GM21526 (cell line): ENCODE results near the gene MOB1A.
"Not testable (repeated sequence)": the region's sequence is repeated elsewhere in the genome, so short reads cannot be mapped to it uniquely, and the experiment has no call there.

ENCODE experiments used
- ATAC-seq: cut with Tn5 transposase; IDR thresholded peaks from one replicate; pipeline ENCODE4 v1.9.1; 2021; ENCODE audit warnings: moderate library complexity; ENCODE audit not compliant: unreplicated experiment, low FRiP score

Gene MOB1A

GRCh38 chr2:74149570-74150319, 28.9 kb downstream of the MOB1A start:
- no peak for ATAC-seq

GRCh38 chr2:74149247-74149525, 29.5 kb downstream of the MOB1A start:
- ATAC-seq, result no peak

GRCh38 chr2:74148457-74149246, 30.0 kb downstream of the MOB1A start:
- ATAC-seq, result no peak

GRCh38 chr2:74147727-74148456, 30.8 kb downstream of the MOB1A start, which contains the start of gene BOLA3:
Gene BOLA3, minus strand, starts transcription at chr2:74147912. Its CDS starts 38 bp downstream, at chr2:74147874.
- ATAC-seq, result peak; percentile 80

- no peak for ATAC-seq
These were observed 31.6 kb downstream of the MOB1A start for GRCh38 chr2:74146929-74147726.

GRCh38 chr2:74142340-74142739, 36.3 kb downstream of the MOB1A start:
- ATAC-seq, result no peak

GRCh38 chr2:74138600-74139323, 39.9 kb downstream of the MOB1A start:
- no peak for ATAC-seq

GRCh38 chr2:74137651-74138599, 40.8 kb downstream of the MOB1A start:
- ATAC-seq, result no peak

- no peak for ATAC-seq
These were observed 46.8 kb downstream of the MOB1A start for GRCh38 chr2:74131901-74132300.

- ATAC-seq, result no peak
These were observed 48.3 kb downstream of the MOB1A start for GRCh38 chr2:74130211-74130995.

GRCh38 chr2:74128206-74128605, 50.5 kb downstream of the MOB1A start:
- ATAC-seq, result no peak

- not testable (repeated sequence) for ATAC-seq
These were observed 54.7 kb downstream of the MOB1A start for GRCh38 chr2:74123955-74124354.

GRCh38 chr2:74121846-74122245, 56.8 kb downstream of the MOB1A start:
- not testable (repeated sequence) for ATAC-seq

GRCh38 chr2:74119912-74120825, 58.5 kb downstream of the MOB1A start:
- ATAC-seq, result peak; percentile 90

- no peak for ATAC-seq
These were observed 59.3 kb downstream of the MOB1A start for GRCh38 chr2:74119339-74119738.

- ATAC-seq, result no peak
These were observed 67.3 kb downstream of the MOB1A start for GRCh38 chr2:74111380-74111779.

- no peak for ATAC-seq
These were observed 68.1 kb downstream of the MOB1A start for GRCh38 chr2:74110537-74110936.
